Lower lobe of right lung (tissue), 2 donors: Measurements from ENCODE around the gene MFRP. TPM values are rescaled to one million over a fixed set of nuclear protein-coding genes. Genes with fewer than 3 reads are reported as not detected.

ENCODE experiments used
- ATAC-seq, 2 donors: fragments of 200-7000 bp; cut with Tn5 transposase; one replicate each; pipeline ENCODE4 v1.9.1; 2020 to 2022; ENCODE audit warnings: mild to moderate bottlenecking in 2 of 2, moderate library complexity in 2 of 2
- DNase-seq: peaks from one replicate; pipeline ENCODE4 v3.0.0-alpha.2; 2020
- H3K27ac ChIP-seq: fragments of 200-600 bp; one replicate; pipeline ENCODE4 v1.8.0; 2022
- H3K27me3 ChIP-seq: fragments of 200-600 bp; one replicate; pipeline ENCODE4 v1.8.0; 2022; ENCODE audit warnings: low read depth
- H3K36me3 ChIP-seq: fragments of 200-600 bp; one replicate; pipeline ENCODE4 v1.8.0; 2022; ENCODE audit warnings: mild to moderate bottlenecking
- H3K4me1 ChIP-seq: fragments of 200-600 bp; one replicate; pipeline ENCODE4 v1.8.0; 2022
- H3K4me3 ChIP-seq: fragments of 200-600 bp; one replicate; pipeline ENCODE4 v1.8.0; 2022; ENCODE audit warnings: mild to moderate bottlenecking
- H3K9me3 ChIP-seq: fragments of 200-600 bp; one replicate; pipeline ENCODE4 v1.8.0; 2022
- CTCF ChIP-seq: fragments of 200-600 bp; IDR thresholded peaks from one replicate; pipeline ENCODE4 v1.8.0; 2022; ENCODE audit warnings: antibody characterized with exemption, mild to moderate bottlenecking
- intact Hi-C: fragments of 100-400 bp; cut with DNase I; formaldehyde crosslinking; loops from one replicate; pipeline ENCODE4 v1.11.0; 2022
- total RNA-seq: library from RNA; stranded (reverse); fragmentation: NEBNext Ultra II Directional; extraction: Animal tissue kit (Norgen Biotek cat#: 25700); gene quantifications from one replicate; pipeline ENCODE4 v1.2.1, GENCODE V29; 2021
- donor health status: DM: no; HTN: yes; CAD: no; lungs with severe emphysema.

MFRP gene
- total RNA-seq, 1 donor from 2014 or later, result not detected

GRCh38 chr11:119374632-119375336 is 28.3 kb upstream of the MFRP start:
- ATAC-seq, result no peak
- intact Hi-C loops, result no loop called here
- H3K4me3 ChIP-seq, result no peak overlapping the region

GRCh38 chr11:119373921-119374631 is 27.6 kb upstream of the MFRP start:
- peak; percentile 92 for TF ChIP-seq CTCF
- peak; percentile 71 to 74 for ATAC-seq
- no peaks in the 10 kb centered on the region for H3K27me3 ChIP-seq
- peaks cover 46% of the 10 kb centered on the region for H3K4me1 ChIP-seq
- no peak overlapping the region for H3K27ac ChIP-seq
- no peak for DNase-seq
- no peak overlapping the region for H3K4me3 ChIP-seq
- intact Hi-C loops, result no loop called here
- no peaks in the 10 kb centered on the region for H3K9me3 ChIP-seq
- no peaks in the 10 kb centered on the region for H3K36me3 ChIP-seq

More at GRCh38 chr11:119374632-119375336, 28.3 kb upstream of the MFRP start:
- no peak for TF ChIP-seq CTCF
- H3K27ac ChIP-seq, result peak overlapping the region; percentile 31
- H3K27me3 ChIP-seq, result no peaks in the 10 kb centered on the region
- no peaks in the 10 kb centered on the region for H3K36me3 ChIP-seq
- no peak for DNase-seq
- H3K9me3 ChIP-seq, result no peaks in the 10 kb centered on the region
- H3K4me1 ChIP-seq, result peaks cover 41% of the 10 kb centered on the region

- no peak for ATAC-seq
- H3K27ac ChIP-seq, result no peak overlapping the region
- H3K36me3 ChIP-seq, result no peaks in the 10 kb centered on the region
- intact Hi-C loops, result no loop called here
- no peaks in the 10 kb centered on the region for H3K27me3 ChIP-seq
- no peak overlapping the region for H3K4me3 ChIP-seq
- no peak for DNase-seq
- no peaks in the 10 kb centered on the region for H3K9me3 ChIP-seq
- H3K4me1 ChIP-seq, result peaks cover 54% of the 10 kb centered on the region
- TF ChIP-seq CTCF, result no peak
Measured at GRCh38 chr11:119373059-119373920, 26.8 kb upstream of the MFRP start.

GRCh38 chr11:119372260-119373058 is 26.0 kb upstream of the MFRP start:
- intact Hi-C loops, result no loop called here
- no peaks in the 10 kb centered on the region for H3K27me3 ChIP-seq
- no peak overlapping the region for H3K27ac ChIP-seq
- no peak for TF ChIP-seq CTCF
- no peaks in the 10 kb centered on the region for H3K9me3 ChIP-seq
- peaks cover 62% of the 10 kb centered on the region for H3K4me1 ChIP-seq
- DNase-seq (no peak), ATAC-seq (no peak)
- H3K36me3 ChIP-seq, result no peaks in the 10 kb centered on the region
- H3K4me3 ChIP-seq, result no peak overlapping the region

- no peak for DNase-seq
- H3K4me1 ChIP-seq, result peaks cover 61% of the 10 kb centered on the region
- no peak for TF ChIP-seq CTCF
- H3K4me3 ChIP-seq, result no peak overlapping the region
- no peaks in the 10 kb centered on the region for H3K9me3 ChIP-seq
- H3K36me3 ChIP-seq, result no peaks in the 10 kb centered on the region
- H3K27me3 ChIP-seq, result no peaks in the 10 kb centered on the region
- intact Hi-C loops, result no loop called here
- H3K27ac ChIP-seq, result no peak overlapping the region
- ATAC-seq, result no peak
Measured at GRCh38 chr11:119371778-119372182, 25.3 kb upstream of the MFRP start.
